HepG2 (cell line): ENCODE results near the gene PXDC1. TPM values are rescaled to one million over a fixed set of nuclear protein-coding genes. Genes with fewer than 3 reads are reported as not detected.

ENCODE experiments used
- GPN1 ChIP-seq: sonication (generic); formaldehyde crosslinking; IDR thresholded peaks from 2 replicates; pipeline ENCODE4 v1.5.1; 2020; ENCODE audit warnings: missing genetic modification reagents, borderline replicate concordance
- HMGA1 ChIP-seq: sonication (generic); formaldehyde crosslinking; conservative IDR thresholded peaks from 2 replicates; pipeline ENCODE4 v1.4.0; 2020; ENCODE audit warnings: missing genetic modification reagents
- HNRNPUL1 ChIP-seq: fragments of 200-400 bp; formaldehyde crosslinking; IDR thresholded peaks from 2 replicates; pipeline ENCODE4 v1.6.1; 2017; ENCODE audit warnings: low read depth, mild to moderate bottlenecking, low read length, moderate library complexity
- MAFK ChIP-seq, 2 experiments: IDR thresholded peaks in 1 of 2; conservative IDR thresholded peaks in 1 of 2; 2 replicates each; pipeline ENCODE4 v1.6.1; 2011; ENCODE audit warnings: improper control_type of control experiment in 2 of 2, low read length in 2 of 2
- NAIF1 ChIP-seq: sonication (generic); formaldehyde crosslinking; IDR thresholded peaks from 2 replicates; pipeline ENCODE4 v1.5.0; 2020; ENCODE audit warnings: mild to moderate bottlenecking, missing genetic modification reagents, borderline replicate concordance
- NCOA2 ChIP-seq: sonication (generic); formaldehyde crosslinking; IDR thresholded peaks from 2 replicates; pipeline ENCODE4 v1.8.0; 2022; ENCODE audit warnings: inconsistent platforms
- NFAT5 ChIP-seq: sonication (generic); formaldehyde crosslinking; IDR thresholded peaks from 2 replicates; pipeline ENCODE4 v1.4.0; 2020; ENCODE audit warnings: missing genetic modification reagents
- SALL1 ChIP-seq: sonication (generic); formaldehyde crosslinking; IDR thresholded peaks from 2 replicates; pipeline ENCODE4 v1.8.0; 2022; ENCODE audit warnings: mild to moderate bottlenecking, missing genetic modification reagents
- TMF1 ChIP-seq: sonication (generic); formaldehyde crosslinking; IDR thresholded peaks from 2 replicates; pipeline ENCODE4 v1.8.1; 2022; ENCODE audit warnings: low read depth, missing genetic modification reagents
- ZBTB38 ChIP-seq: sonication (generic); formaldehyde crosslinking; IDR thresholded peaks from 2 replicates; pipeline ENCODE4 v1.5.1; 2020; ENCODE audit warnings: mild to moderate bottlenecking, missing genetic modification reagents
- ZKSCAN5 ChIP-seq: sonication (generic); formaldehyde crosslinking; IDR thresholded peaks from 2 replicates; pipeline ENCODE4 v1.5.1; 2020; ENCODE audit warnings: mild to moderate bottlenecking, missing genetic modification reagents
- ZNF350 ChIP-seq: sonication (generic); formaldehyde crosslinking; IDR thresholded peaks from 2 replicates; pipeline ENCODE4 v1.4.0; 2020; ENCODE audit warnings: mild to moderate bottlenecking, low read depth, missing genetic modification reagents, borderline replicate concordance
- ZNF501 ChIP-seq: sonication (generic); formaldehyde crosslinking; IDR thresholded peaks from 2 replicates; pipeline ENCODE4 v1.5.1; 2020; ENCODE audit warnings: mild to moderate bottlenecking, moderate library complexity, missing genetic modification reagents
- ZNF569 ChIP-seq: sonication (generic); formaldehyde crosslinking; IDR thresholded peaks from 2 replicates; pipeline ENCODE4 v1.5.0; 2020; ENCODE audit warnings: mild to moderate bottlenecking, missing genetic modification reagents, moderate library complexity, borderline replicate concordance
- polyA plus RNA-seq, 8 experiments: library from polyadenylated mRNA; depleted of rRNA in 3 of 8; stranded (reverse) in 7 of 8; unstranded in 1 of 8; fragments of >200 nt; fragmentation: Illumina TruSeq in 4 of 8; extraction: Trizol in 4 of 8; gene quantifications; 2 replicates each; pipeline versions ENCODE4 v1.2.1 to v1.2.3, GENCODE V29; 2011 to 2016; ENCODE audit warnings: low read depth in 4 of 8, missing spikeins in 1 of 8, mixed read lengths in 1 of 8; ENCODE audit not compliant: insufficient read depth in 1 of 8
- total RNA-seq, 5 experiments: library from RNA; depleted of rRNA; stranded (reverse); fragments of >200 nt; fragmentation: Illumina TruSeq; extraction: Trizol; gene quantifications; 2 replicates each; pipeline ENCODE4 v1.2.3, GENCODE V29; 2016; ENCODE audit warnings: low read depth in 1 of 5
- TF ChIP-seq, protein P1 (sequence below), 2 experiments: IDR thresholded peaks; 2 replicates each; pipeline ENCODE4 v1.6.1; 2011 to 2012; ENCODE audit warnings: low read length in 2 of 2, borderline replicate concordance in 1 of 2, low read depth in 1 of 2, mild to moderate bottlenecking in 1 of 2, moderate library complexity in 1 of 2
- TF ChIP-seq, protein P2 (sequence below): sonication (generic); formaldehyde crosslinking; IDR thresholded peaks from 2 replicates; pipeline ENCODE4 v1.5.1; 2020; ENCODE audit warnings: missing genetic modification reagents, mild to moderate bottlenecking, borderline replicate concordance

The PXDC1 gene
- total and polyA plus RNA-seq, 2 of the 13 experiments (the other 11 are each of a cell fraction or from before 2014, with no cell fraction given), result 32.4 to 34.7 TPM

- TF ChIP-seq, protein P1, sequence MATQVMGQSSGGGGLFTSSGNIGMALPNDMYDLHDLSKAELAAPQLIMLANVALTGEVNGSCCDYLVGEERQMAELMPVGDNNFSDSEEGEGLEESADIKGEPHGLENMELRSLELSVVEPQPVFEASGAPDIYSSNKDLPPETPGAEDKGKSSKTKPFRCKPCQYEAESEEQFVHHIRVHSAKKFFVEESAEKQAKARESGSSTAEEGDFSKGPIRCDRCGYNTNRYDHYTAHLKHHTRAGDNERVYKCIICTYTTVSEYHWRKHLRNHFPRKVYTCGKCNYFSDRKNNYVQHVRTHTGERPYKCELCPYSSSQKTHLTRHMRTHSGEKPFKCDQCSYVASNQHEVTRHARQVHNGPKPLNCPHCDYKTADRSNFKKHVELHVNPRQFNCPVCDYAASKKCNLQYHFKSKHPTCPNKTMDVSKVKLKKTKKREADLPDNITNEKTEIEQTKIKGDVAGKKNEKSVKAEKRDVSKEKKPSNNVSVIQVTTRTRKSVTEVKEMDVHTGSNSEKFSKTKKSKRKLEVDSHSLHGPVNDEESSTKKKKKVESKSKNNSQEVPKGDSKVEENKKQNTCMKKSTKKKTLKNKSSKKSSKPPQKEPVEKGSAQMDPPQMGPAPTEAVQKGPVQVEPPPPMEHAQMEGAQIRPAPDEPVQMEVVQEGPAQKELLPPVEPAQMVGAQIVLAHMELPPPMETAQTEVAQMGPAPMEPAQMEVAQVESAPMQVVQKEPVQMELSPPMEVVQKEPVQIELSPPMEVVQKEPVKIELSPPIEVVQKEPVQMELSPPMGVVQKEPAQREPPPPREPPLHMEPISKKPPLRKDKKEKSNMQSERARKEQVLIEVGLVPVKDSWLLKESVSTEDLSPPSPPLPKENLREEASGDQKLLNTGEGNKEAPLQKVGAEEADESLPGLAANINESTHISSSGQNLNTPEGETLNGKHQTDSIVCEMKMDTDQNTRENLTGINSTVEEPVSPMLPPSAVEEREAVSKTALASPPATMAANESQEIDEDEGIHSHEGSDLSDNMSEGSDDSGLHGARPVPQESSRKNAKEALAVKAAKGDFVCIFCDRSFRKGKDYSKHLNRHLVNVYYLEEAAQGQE (IDR thresholded peaks at IDR 0.05; ENCODE audit: borderline replicate concordance in 1 of 2, low read depth in 1 of 2, low read length in 2 of 2), result no peak
- TF ChIP-seq ZNF350 (CRISPR knock-in tag), result peak; percentile 41; the same call in 1 of the 2 replicates
- TF ChIP-seq NAIF1 (CRISPR knock-in tag), result 0 out of 2 replicates have a peak, but pooled peaks have one; percentile 7
- TF ChIP-seq SALL1 (CRISPR knock-in tag), result peak; percentile 70; the same call in 1 of the 2 replicates
- no peak for TF ChIP-seq HMGA1
- TF ChIP-seq, protein P2, sequence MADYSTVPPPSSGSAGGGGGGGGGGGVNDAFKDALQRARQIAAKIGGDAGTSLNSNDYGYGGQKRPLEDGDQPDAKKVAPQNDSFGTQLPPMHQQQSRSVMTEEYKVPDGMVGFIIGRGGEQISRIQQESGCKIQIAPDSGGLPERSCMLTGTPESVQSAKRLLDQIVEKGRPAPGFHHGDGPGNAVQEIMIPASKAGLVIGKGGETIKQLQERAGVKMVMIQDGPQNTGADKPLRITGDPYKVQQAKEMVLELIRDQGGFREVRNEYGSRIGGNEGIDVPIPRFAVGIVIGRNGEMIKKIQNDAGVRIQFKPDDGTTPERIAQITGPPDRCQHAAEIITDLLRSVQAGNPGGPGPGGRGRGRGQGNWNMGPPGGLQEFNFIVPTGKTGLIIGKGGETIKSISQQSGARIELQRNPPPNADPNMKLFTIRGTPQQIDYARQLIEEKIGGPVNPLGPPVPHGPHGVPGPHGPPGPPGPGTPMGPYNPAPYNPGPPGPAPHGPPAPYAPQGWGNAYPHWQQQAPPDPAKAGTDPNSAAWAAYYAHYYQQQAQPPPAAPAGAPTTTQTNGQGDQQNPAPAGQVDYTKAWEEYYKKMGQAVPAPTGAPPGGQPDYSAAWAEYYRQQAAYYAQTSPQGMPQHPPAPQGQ (CRISPR knock-in tag), result 0 out of 2 replicates have a peak, but pooled peaks have one; percentile 22
- TF ChIP-seq ZNF501 (CRISPR knock-in tag), result 0 out of 2 replicates have a peak, but pooled peaks have one; percentile 41
- TF ChIP-seq MAFK (conservative IDR thresholded peaks at IDR 0.05 in 1 of 2, IDR thresholded peaks at IDR 0.05 in 1 of 2; ENCODE audit: low read length in 2 of 2), result no peak
- no peak for TF ChIP-seq ZKSCAN5 (CRISPR knock-in tag)
- no peak for TF ChIP-seq TMF1 (CRISPR knock-in tag)
- no peak for TF ChIP-seq GPN1 (CRISPR knock-in tag)
- peak; percentile 44; the same call in 1 of the 2 replicates for TF ChIP-seq ZBTB38 (CRISPR knock-in tag)
- TF ChIP-seq NCOA2, result peak; percentile 77
- TF ChIP-seq ZNF569 (CRISPR knock-in tag), result no peak
- no peak for TF ChIP-seq NFAT5 (CRISPR knock-in tag)
- no peak for TF ChIP-seq HNRNPUL1
Observed at GRCh38 chr6:3797231-3798054, 45.9 kb upstream of the PXDC1 start (continued).
